Measurements from ENCODE around the gene WEE2. TPM values are rescaled to one million over a fixed set of nuclear protein-coding genes. Genes with fewer than 3 reads are reported as not detected.

The WEE2 gene
- total RNA-seq, 2 donors from 2014 or later, result not detected

DNA sequence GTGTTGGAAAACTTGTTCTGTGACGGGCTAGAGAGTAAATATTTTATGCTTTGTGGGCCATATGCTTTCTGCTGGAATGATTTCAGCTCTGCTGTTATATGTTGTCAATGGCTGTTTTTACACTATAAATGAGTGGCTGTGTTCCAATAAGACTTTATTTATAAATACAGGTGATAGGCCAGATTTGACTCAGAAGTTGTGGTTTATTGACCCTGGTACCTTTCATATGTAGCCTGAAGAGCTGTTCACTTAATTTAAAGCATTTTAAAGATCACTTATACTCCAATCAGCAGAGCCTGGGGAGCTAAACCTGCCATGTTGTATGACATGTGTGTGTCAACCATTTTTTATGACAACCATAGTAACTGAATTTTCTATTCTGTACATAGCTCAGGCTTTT is 20.9 kb downstream of the WEE2 start:
- no peak for DNase-seq
- intact Hi-C loops (cut with DNase I), result no loop called here

DNA sequence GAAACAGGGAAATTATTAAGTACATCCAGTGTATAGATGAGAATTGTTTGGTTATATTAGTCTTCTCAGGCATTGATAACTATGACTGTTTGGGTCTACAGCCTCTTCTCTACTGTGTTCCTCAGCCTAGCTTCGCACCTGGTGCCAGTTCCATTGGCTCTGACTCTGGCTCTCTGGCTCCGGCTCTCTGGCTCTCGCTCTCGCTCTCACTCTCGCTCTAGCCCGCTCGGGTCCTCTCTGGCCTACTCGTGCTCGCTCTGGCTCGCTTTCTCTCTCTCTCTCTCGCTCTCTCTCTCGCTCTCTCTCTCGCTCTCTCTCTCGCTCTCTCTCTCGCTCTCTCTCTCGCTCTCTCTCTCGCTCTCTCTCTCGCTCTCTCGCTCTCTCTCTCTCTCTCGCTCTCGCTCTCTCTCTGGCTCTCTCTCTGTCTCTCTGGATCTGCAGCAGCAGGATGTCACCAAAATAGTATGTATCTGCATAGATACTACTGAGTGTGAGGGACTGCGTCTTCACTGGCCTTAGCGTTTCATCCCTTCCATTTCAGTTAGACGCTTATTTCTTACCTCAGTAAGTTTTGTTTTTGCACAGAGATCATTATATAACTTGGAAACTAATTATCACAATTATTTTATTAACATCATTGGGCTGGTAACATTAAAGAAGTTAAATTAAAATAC is 23.5 kb downstream of the WEE2 start:
- H3K9me3 ChIP-seq, result no peaks in the 10 kb centered on the region
- intact Hi-C loops (cut with DNase I), result no loop called here
- no peaks in the 10 kb centered on the region for H3K4me1 ChIP-seq
- no peak for DNase-seq
- TF ChIP-seq, protein P1, sequence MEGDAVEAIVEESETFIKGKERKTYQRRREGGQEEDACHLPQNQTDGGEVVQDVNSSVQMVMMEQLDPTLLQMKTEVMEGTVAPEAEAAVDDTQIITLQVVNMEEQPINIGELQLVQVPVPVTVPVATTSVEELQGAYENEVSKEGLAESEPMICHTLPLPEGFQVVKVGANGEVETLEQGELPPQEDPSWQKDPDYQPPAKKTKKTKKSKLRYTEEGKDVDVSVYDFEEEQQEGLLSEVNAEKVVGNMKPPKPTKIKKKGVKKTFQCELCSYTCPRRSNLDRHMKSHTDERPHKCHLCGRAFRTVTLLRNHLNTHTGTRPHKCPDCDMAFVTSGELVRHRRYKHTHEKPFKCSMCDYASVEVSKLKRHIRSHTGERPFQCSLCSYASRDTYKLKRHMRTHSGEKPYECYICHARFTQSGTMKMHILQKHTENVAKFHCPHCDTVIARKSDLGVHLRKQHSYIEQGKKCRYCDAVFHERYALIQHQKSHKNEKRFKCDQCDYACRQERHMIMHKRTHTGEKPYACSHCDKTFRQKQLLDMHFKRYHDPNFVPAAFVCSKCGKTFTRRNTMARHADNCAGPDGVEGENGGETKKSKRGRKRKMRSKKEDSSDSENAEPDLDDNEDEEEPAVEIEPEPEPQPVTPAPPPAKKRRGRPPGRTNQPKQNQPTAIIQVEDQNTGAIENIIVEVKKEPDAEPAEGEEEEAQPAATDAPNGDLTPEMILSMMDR (IDR thresholded peaks at IDR 0.05), result no peak
- H3K27me3 ChIP-seq, result no peaks in the 10 kb centered on the region
- H3K27ac ChIP-seq, result no peak overlapping the region
- H3K36me3 ChIP-seq, result no peaks in the 10 kb centered on the region
- no peak overlapping the region for H3K9ac ChIP-seq (ENCODE audit: low read depth in 2 of 2, low read length in 2 of 2)
- H3K4me3 ChIP-seq, result no peak overlapping the region

More for the DNA sequence above, 20.9 kb downstream of the WEE2 start:
- no peaks in the 10 kb centered on the region for H3K9me3 ChIP-seq
- H3K4me3 ChIP-seq, result no peak overlapping the region
- no peaks in the 10 kb centered on the region for H3K36me3 ChIP-seq
- no peaks in the 10 kb centered on the region for H3K27me3 ChIP-seq
- H3K27ac ChIP-seq, result no peak overlapping the region
- TF ChIP-seq, protein P1 (IDR thresholded peaks at IDR 0.05), result no peak
- H3K9ac ChIP-seq (ENCODE audit: low read depth in 2 of 2, low read length in 2 of 2), result no peak overlapping the region
- no peaks in the 10 kb centered on the region for H3K4me1 ChIP-seq

DNA sequence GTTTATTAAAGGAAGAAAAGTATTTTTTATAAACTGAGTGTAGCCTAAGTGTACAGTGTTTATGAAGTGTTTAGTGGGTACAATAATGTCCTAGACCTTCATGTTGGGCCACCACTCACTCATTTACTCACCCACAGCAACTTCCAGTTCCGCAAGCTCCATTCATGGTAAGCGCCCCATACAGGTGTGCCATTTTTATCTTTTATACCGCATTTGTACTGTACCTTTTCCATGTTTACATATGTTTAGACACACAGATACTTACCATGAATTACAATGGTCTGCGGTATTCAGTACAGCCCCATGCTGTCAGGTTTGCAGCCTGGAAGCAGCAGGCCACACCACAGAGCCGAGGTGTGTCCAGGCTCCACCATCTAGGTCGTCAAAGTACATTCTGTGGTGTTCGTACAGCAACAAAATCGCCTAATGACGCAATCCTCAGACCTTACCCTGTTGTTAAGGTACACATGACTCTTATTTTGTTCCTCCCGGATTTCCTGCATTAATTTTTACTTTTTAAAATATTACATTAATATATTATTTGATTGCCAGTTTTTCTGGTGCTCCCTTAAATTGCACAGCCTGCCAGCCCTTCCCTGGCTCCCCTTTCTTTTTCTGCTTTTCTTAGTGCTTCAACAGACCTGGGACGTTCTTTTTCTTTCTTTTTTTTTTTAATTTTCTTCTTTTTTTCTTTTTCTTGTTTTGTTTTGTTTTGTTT is 29.1 kb downstream of the WEE2 start:
- TF ChIP-seq, protein P1 (IDR thresholded peaks at IDR 0.05), result no peak
- intact Hi-C loops (cut with DNase I), result loop anchor here (5.0 kb wide), 1 partner anchor 80 kb away; no protein-coding TSS in a partner anchor

DNA sequence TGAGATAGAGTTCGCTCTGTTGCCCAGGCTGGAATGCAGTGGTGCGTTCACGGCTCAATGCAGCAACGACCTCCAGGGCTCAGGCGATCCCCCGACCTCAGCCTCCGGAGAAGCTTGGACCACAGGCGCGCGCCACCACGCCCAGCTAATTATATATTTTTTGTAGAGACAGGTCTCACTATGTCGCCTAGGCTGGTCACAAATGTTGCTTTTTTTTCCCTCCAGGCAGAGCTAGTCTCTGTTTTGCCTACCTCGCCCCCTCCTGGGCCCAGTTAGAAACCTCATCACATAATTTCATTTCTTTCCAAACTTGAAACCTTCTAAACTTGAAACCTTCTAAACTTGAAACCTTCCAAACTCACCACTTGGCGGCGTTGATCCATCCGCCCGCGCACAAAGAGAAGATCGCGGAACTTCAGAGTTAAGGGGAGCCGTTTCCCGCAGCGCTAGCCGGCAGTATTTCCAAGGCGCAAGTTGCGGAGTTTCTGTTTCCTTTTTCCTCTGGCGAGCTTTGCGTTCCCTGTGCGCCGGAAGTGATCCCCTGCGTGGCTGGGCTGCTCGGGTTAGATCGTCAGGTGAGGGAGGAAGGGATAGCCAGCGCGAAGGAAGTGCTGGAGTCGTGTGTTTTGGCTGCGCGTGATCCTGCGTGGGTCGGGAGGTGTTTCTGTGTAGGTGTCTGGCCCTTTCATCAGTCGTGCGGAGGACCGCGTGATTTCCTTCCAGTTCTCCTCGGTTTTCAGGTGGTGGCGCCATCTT is 29.9 kb downstream of the WEE2 start, which contains the start of gene SSBP1:
Gene SSBP1, plus strand, starts transcription at position 523 of the 756 bp plus-strand sequence. CDS start 809 bp downstream, outside the sequence.
- Histone ChIP-seq H3K9me3 (no peaks in the 10 kb centered on the region), H3K4me1 (no peaks in the 10 kb centered on the region), H3K4me3 (peak within 1 kb of the TSS; percentile 68), H3K27me3 (no peaks in the 10 kb centered on the region), H3K9ac (ENCODE audit: low read depth in 2 of 2, low read length in 2 of 2) (peak within 1 kb of the TSS; percentile 66 to 80), H3K36me3 (peaks cover 6% of the 10 kb centered on the region), H3K27ac (peak within 1 kb of the TSS; percentile 83)
- intact Hi-C loops (cut with DNase I), result loop anchor here (5.0 kb wide), 1 partner anchor 81 kb away; no protein-coding TSS in a partner anchor
- TF ChIP-seq, protein P1 (IDR thresholded peaks at IDR 0.05), result peak; percentile 59
- peak; percentile 93 for DNase-seq

More for the DNA sequence above, 29.1 kb downstream of the WEE2 start:
- no peaks in the 10 kb centered on the region for H3K4me1 ChIP-seq
- no peaks in the 10 kb centered on the region for H3K9me3 ChIP-seq
- peak overlapping the region; percentile 83 for H3K27ac ChIP-seq
- peak overlapping the region; percentile 68 for H3K4me3 ChIP-seq
- no peaks in the 10 kb centered on the region for H3K27me3 ChIP-seq
- H3K9ac ChIP-seq (ENCODE audit: low read depth in 2 of 2, low read length in 2 of 2), result peak overlapping the region in 1 of 2 donors; percentile 66
- peaks cover 5% of the 10 kb centered on the region for H3K36me3 ChIP-seq
- DNase-seq, result peak; percentile 41

DNA sequence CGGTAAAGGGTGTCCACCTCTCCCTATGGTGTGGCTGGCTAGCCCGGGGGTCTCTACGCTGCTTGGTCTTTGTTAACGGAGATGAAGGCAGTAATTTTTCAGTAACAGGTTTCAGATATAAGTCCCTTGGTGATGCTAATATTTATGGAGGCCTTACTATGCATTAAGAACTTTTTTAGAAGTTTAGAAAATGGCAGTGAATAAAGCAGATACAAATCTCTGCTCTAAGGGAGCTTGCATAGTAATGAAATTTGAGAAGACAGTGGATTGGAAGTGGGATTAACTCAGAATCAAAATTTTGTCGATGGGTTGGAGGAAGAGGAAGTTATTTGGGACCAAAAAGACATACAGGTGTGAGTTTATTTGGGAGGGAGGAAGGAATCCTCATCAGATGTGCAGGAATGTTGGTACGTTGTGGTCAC is 30.4 kb downstream of the WEE2 start:
- TF ChIP-seq, protein P1 (IDR thresholded peaks at IDR 0.05), result no peak

More for the DNA sequence above, 30.4 kb downstream of the WEE2 start:
- peaks cover 6% of the 10 kb centered on the region for H3K36me3 ChIP-seq
- no peaks in the 10 kb centered on the region for H3K27me3 ChIP-seq
- H3K4me1 ChIP-seq, result no peaks in the 10 kb centered on the region
- peak overlapping the region; percentile 68 for H3K4me3 ChIP-seq
- H3K9me3 ChIP-seq, result no peaks in the 10 kb centered on the region
- intact Hi-C loops (cut with DNase I), result loop anchor here (5.0 kb wide), 1 partner anchor 81 kb away; no protein-coding TSS in a partner anchor
- peak overlapping the region; percentile 83 for H3K27ac ChIP-seq
- H3K9ac ChIP-seq (ENCODE audit: low read depth in 2 of 2, low read length in 2 of 2), result peak overlapping the region; percentile 53 to 80
- no peak for DNase-seq
